Measurements from ENCODE around the gene ALKBH8. TPM values are rescaled to one million over a fixed set of nuclear protein-coding genes. Genes with fewer than 3 reads are reported as not detected.

ALKBH8 gene
- 1 to 10 TPM; 5.6 to 9.6 (median 7.1) TPM for total RNA-seq (2021; fragmentation: NEBNext Ultra II Directional; extraction: Animal tissue kit (Norgen Biotek cat#: 25700))
- long read RNA-seq, full-length matches to known transcripts = 2 of 4 reads
- long read RNA-seq, partial matches to known transcripts = 0 of 4 reads
- long read RNA-seq, other reads (novel, unspliced or antisense) = 2 of 4 reads

GRCh38 chr11:107565219-107565937 lies at the start of gene ALKBH8:
Gene ALKBH8 (minus strand): TSS chr11:107565735. CDS start chr11:107560893, 4,842 bp downstream.
- peak; percentile 69 for DNase-seq
- Mint-ChIP-seq H3K36me3 (ENCODE audit: low read depth) (no peaks in the 10 kb centered on the region; the same call in 1 of the 2 replicates), H3K27me3 (ENCODE audit: insufficient read depth) (no peaks in the 10 kb centered on the region), H3K27ac (peak within 1 kb of the TSS; percentile 94), H3K4me3 (peak within 1 kb of the TSS; percentile 98), H3K9me3 (no peaks in the 10 kb centered on the region), H3K4me1 (ENCODE audit: low read depth) (peaks cover 70% of the 10 kb centered on the region)
- no peak for TF ChIP-seq CTCF (IDR thresholded peaks at IDR 0.05)

- peaks cover 4% of the 10 kb centered on the region; the same call in 1 of the 2 replicates for H3K27me3 Mint-ChIP-seq (ENCODE audit: insufficient read depth)
- no peak overlapping the region for H3K4me3 Mint-ChIP-seq
- H3K9me3 Mint-ChIP-seq = no peaks in the 10 kb centered on the region
- TF ChIP-seq CTCF (IDR thresholded peaks at IDR 0.05) = no peak
- no peaks in the 10 kb centered on the region for H3K4me1 Mint-ChIP-seq (ENCODE audit: low read depth)
- H3K27ac Mint-ChIP-seq = no peak overlapping the region
- no peak for DNase-seq
- H3K36me3 Mint-ChIP-seq (ENCODE audit: low read depth) = no peaks in the 10 kb centered on the region
Measured at GRCh38 chr11:107612445-107612844, 46.9 kb upstream of the ALKBH8 start.

DNA sequence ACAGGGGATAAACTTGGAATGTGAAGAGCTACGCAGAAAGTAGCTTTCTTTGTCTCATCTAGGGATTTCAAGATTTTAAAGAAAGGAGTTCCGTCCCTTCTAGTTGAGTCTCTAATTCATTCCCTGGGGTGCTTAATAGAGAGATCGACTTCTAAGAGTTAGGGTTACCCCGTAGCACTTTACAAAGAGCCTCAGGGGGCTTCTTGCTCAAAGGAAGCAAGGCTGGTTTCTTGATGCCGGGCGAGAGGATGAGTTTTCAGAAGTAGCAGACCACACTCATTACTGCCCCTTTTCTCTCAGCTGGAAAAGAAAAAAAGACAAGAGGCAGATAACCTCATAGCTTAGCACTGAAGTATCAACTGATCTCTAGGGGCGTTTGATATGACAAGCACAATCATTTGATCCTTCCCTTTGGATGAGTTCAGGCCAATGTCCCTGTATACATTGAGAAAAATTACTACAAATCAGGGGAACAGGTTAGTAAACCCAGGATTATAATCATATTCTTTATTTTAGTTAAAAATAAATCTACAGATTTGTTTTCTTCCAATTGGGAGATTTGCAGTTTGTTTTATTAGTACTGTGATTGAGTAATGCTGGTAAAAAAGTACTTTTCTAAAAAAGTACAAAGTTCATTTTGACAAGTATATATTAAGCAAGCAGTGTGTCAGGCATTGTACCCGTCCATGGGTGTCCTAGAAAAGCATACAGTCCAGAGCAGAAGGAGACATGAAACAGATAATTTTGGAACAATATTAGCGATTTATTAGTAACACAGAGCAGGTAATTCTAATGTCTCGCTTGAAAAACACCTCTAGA lies 44.1 kb upstream of the ALKBH8 start:
- H3K27me3 Mint-ChIP-seq (ENCODE audit: insufficient read depth) = peaks cover 12% of the 10 kb centered on the region; the same call in 1 of the 2 replicates
- no peak for DNase-seq
- H3K36me3 Mint-ChIP-seq (ENCODE audit: low read depth) = no peaks in the 10 kb centered on the region
- no peaks in the 10 kb centered on the region for H3K9me3 Mint-ChIP-seq
- no peak overlapping the region for H3K4me3 Mint-ChIP-seq
- TF ChIP-seq CTCF (IDR thresholded peaks at IDR 0.05) = no peak
- no peaks in the 10 kb centered on the region for H3K4me1 Mint-ChIP-seq (ENCODE audit: low read depth)
- H3K27ac Mint-ChIP-seq = no peak overlapping the region

- Mint-ChIP-seq H3K27ac (no peak overlapping the region), H3K9me3 (no peaks in the 10 kb centered on the region), H3K4me1 (ENCODE audit: low read depth) (no peaks in the 10 kb centered on the region), H3K4me3 (no peak overlapping the region), H3K36me3 (ENCODE audit: low read depth) (no peaks in the 10 kb centered on the region), H3K27me3 (ENCODE audit: insufficient read depth) (peaks cover 12% of the 10 kb centered on the region; the same call in 1 of the 2 replicates)
- DNase-seq = no peak
- TF ChIP-seq CTCF (IDR thresholded peaks at IDR 0.05) = no peak
Measured at GRCh38 chr11:107608809-107609208, 43.3 kb upstream of the ALKBH8 start.

- Mint-ChIP-seq H3K4me1 (ENCODE audit: low read depth) (no peaks in the 10 kb centered on the region), H3K27me3 (ENCODE audit: insufficient read depth) (peaks cover 27% of the 10 kb centered on the region), H3K4me3 (no peak overlapping the region), H3K36me3 (ENCODE audit: low read depth) (no peaks in the 10 kb centered on the region), H3K9me3 (no peaks in the 10 kb centered on the region), H3K27ac (no peak overlapping the region)
- peak; percentile 6; the same call in 1 of the 2 replicates for TF ChIP-seq CTCF (IDR thresholded peaks at IDR 0.05)
- DNase-seq = no peak
Measured at GRCh38 chr11:107606141-107606540, 40.6 kb upstream of the ALKBH8 start.
